H1 (cell line): Measurements from ENCODE around the gene NDUFA11. TPM values are rescaled to one million over a fixed set of nuclear protein-coding genes. Genes with fewer than 3 reads are reported as not detected.
"Not testable (repeated sequence)": the region's sequence is repeated elsewhere in the genome, so short reads cannot be mapped to it uniquely, and the experiment has no call there.

Experiments used
- CTCF ChIA-PET: fragments of 300-600 bp; sonication (Branson Sonifier 250); formaldehyde crosslinking; loops from one replicate; lab custom pipeline; 2021; ENCODE audit not compliant: partially characterized antibody; lab: Charles Lee
- POLR2A ChIA-PET: fragments of 300-600 bp; sonication (Branson Sonifier 250); formaldehyde crosslinking; loops from one replicate; lab custom pipeline; 2021; ENCODE audit warnings: inconsistent platforms; ENCODE audit not compliant: partially characterized antibody; lab: Charles Lee
- DNase-seq, 2 experiments: peaks; one replicate each; pipeline versions ENCODE4 v3.0.0 to v3.0.0-alpha.2; 2010 to 2022; ENCODE audit warnings: low spot score in 2 of 2, low read depth in 1 of 2, mixed read lengths in 1 of 2
- FAIRE-seq: peaks from 2 replicates; lab custom pipeline; 2011; peaks lifted over from hg19 to GRCh38; lab: Jason Lieb, UNC
- H2AFZ ChIP-seq: 2 replicates; pipeline ENCODE4 v1.8.1; 2012; ENCODE audit warnings: low read length, inconsistent platforms
- H2AK5ac ChIP-seq: 2 replicates; pipeline ENCODE4 v1.6.1; 2013; ENCODE audit warnings: low read depth, low read length
- H2BK120ac ChIP-seq: replicated peaks from 2 replicates; pipeline ENCODE3; 2013; ENCODE audit warnings: low read depth, low read length, inconsistent platforms
- H2BK12ac ChIP-seq: 2 replicates; pipeline ENCODE4 v1.6.1; 2013; ENCODE audit warnings: low read depth, low read length
- H2BK15ac ChIP-seq: 2 replicates; pipeline ENCODE4 v1.6.1; 2013; ENCODE audit warnings: low read length
- H2BK20ac ChIP-seq: 2 replicates; pipeline ENCODE4 v1.6.1; 2013; ENCODE audit warnings: low read length
- H2BK5ac ChIP-seq: 2 replicates; pipeline ENCODE4 v1.6.1; 2013; ENCODE audit warnings: low read depth, low read length
- H3K14ac ChIP-seq: 2 replicates; pipeline ENCODE4 v1.6.1; 2013; ENCODE audit warnings: inconsistent platforms; ENCODE audit not compliant: insufficient read length
- H3K18ac ChIP-seq: 2 replicates; pipeline ENCODE4 v1.6.1; 2013; ENCODE audit warnings: low read length; ENCODE audit errors: extremely low read depth
- H3K23ac ChIP-seq: 2 replicates; pipeline ENCODE4 v1.6.1; 2013; ENCODE audit warnings: inconsistent platforms; ENCODE audit not compliant: insufficient read length
- H3K23me2 ChIP-seq: 2 replicates; pipeline ENCODE4 v1.6.1; 2013; ENCODE audit warnings: low read depth, low read length
- H3K27ac ChIP-seq: 2 replicates; pipeline ENCODE4 v1.6.1; 2011; ENCODE audit warnings: low read depth, low read length, inconsistent platforms
- H3K27me3 ChIP-seq, 4 experiments: replicated peaks in 1 of 4; 1 replicate in 1 of 4; 2 replicates in 3 of 4; pipeline versions ENCODE4 v1.6.1 to v1.8.1; 2011 to 2013; ENCODE audit warnings: low read length in 3 of 4, mild to moderate bottlenecking in 3 of 4, inconsistent platforms in 2 of 4, mixed read lengths in 2 of 4, moderate library complexity in 1 of 4; ENCODE audit not compliant: control insufficient read depth in 3 of 4, insufficient read depth in 3 of 4; ENCODE audit errors: extremely low read depth in 1 of 4
- H3K36me3 ChIP-seq, 4 experiments: 2 replicates each; pipeline versions ENCODE4 v1.6.1 to v1.8.1; 2011 to 2013; ENCODE audit warnings: mild to moderate bottlenecking in 4 of 4, low read length in 3 of 4, moderate library complexity in 2 of 4, control low read depth in 1 of 4, inconsistent platforms in 1 of 4; ENCODE audit not compliant: insufficient read depth in 4 of 4, control insufficient read depth in 2 of 4
- H3K4ac ChIP-seq: replicated peaks from 2 replicates; pipeline ENCODE3; 2013; ENCODE audit warnings: low read length, low read depth, mixed read lengths, inconsistent platforms; ENCODE audit not compliant: insufficient read length
- H3K4me1 ChIP-seq, 4 experiments: replicated peaks in 1 of 4; 1 replicate in 1 of 4; 2 replicates in 3 of 4; pipeline versions ENCODE4 v1.6.1 to v1.8.1; 2011 to 2013; ENCODE audit warnings: low read length in 3 of 4, inconsistent platforms in 2 of 4, mixed read lengths in 1 of 4; ENCODE audit not compliant: insufficient read depth in 4 of 4, control insufficient read depth in 3 of 4
- H3K4me2 ChIP-seq, 2 experiments: 2 replicates each; pipeline versions ENCODE4 v1.6.1 to v1.8.1; 2011 to 2013; ENCODE audit warnings: low read depth in 2 of 2, low read length in 2 of 2, control low read depth in 1 of 2, inconsistent platforms in 1 of 2, mild to moderate bottlenecking in 1 of 2; ENCODE audit not compliant: insufficient read depth in 1 of 2
- H3K4me3 ChIP-seq, 4 experiments: fragments of 200-600, 300-600 bp in 1 of 4; sonication (generic), shearing (Covaris generic), sonication (Bioruptor Twin) in 1 of 4; 2 replicates each; pipeline versions ENCODE4 v1.5.1 to v1.8.1; 2011 to 2016; ENCODE audit warnings: low read length in 4 of 4, low read depth in 3 of 4, control low read depth in 2 of 4, inconsistent platforms in 2 of 4, mild to moderate bottlenecking in 2 of 4, mixed read lengths in 1 of 4, moderate library complexity in 1 of 4; ENCODE audit not compliant: insufficient read depth in 2 of 4; ENCODE audit errors: extremely low read depth in 1 of 4
- H3K56ac ChIP-seq: replicated peaks from 2 replicates; pipeline ENCODE3; 2013; ENCODE audit warnings: low read depth, mild to moderate bottlenecking, mixed read lengths, low read length, inconsistent platforms; ENCODE audit not compliant: insufficient read length
- H3K79me1 ChIP-seq: 2 replicates; pipeline ENCODE4 v1.6.1; 2013; ENCODE audit warnings: low read depth, low read length, control low read depth
- H3K79me2 ChIP-seq, 2 experiments: 2 replicates each; pipeline versions ENCODE4 v1.6.1 to v1.8.1; 2012 to 2013; ENCODE audit warnings: low read length in 2 of 2, mild to moderate bottlenecking in 2 of 2, inconsistent platforms in 1 of 2; ENCODE audit not compliant: insufficient read depth in 2 of 2, control insufficient read depth in 1 of 2
- H3K9ac ChIP-seq, 4 experiments: replicated peaks in 1 of 4; 1 replicate in 1 of 4; 2 replicates in 3 of 4; pipeline versions ENCODE4 v1.6.1 to v1.8.1; 2011 to 2013; ENCODE audit warnings: low read depth in 3 of 4, low read length in 3 of 4, control low read depth in 2 of 4, mild to moderate bottlenecking in 2 of 4, moderate library complexity in 2 of 4, inconsistent platforms in 1 of 4; ENCODE audit errors: extremely low read depth in 1 of 4
- H3K9me3 ChIP-seq, 2 experiments: 2 replicates each; pipeline versions ENCODE4 v1.6.1 to v1.8.1; 2012 to 2013; ENCODE audit warnings: mild to moderate bottlenecking in 2 of 2, moderate library complexity in 2 of 2, control low read depth in 1 of 2, inconsistent platforms in 1 of 2, low read depth in 1 of 2, low read length in 1 of 2, mixed read lengths in 1 of 2; ENCODE audit not compliant: insufficient read depth in 2 of 2
- H4K20me1 ChIP-seq, 2 experiments: replicated peaks in 1 of 2; 2 replicates each; pipeline versions ENCODE3 to v1.8.1; 2011 to 2013; ENCODE audit warnings: inconsistent platforms in 2 of 2, low read length in 2 of 2, mild to moderate bottlenecking in 1 of 2; ENCODE audit not compliant: insufficient read depth in 2 of 2, control insufficient read depth in 1 of 2
- H4K5ac ChIP-seq: 2 replicates; pipeline ENCODE4 v1.6.1; 2013; ENCODE audit warnings: low read length, low read depth, mixed read lengths, inconsistent platforms; ENCODE audit not compliant: insufficient read length
- H4K8ac ChIP-seq: 2 replicates; pipeline ENCODE4 v1.8.0; 2013; ENCODE audit warnings: mild to moderate bottlenecking, moderate library complexity, low read length, inconsistent platforms; ENCODE audit not compliant: insufficient read depth; ENCODE audit errors: extremely low read depth
- H4K91ac ChIP-seq: replicated peaks from 2 replicates; pipeline ENCODE3; 2013; ENCODE audit warnings: low read length, mixed read lengths, inconsistent platforms; ENCODE audit not compliant: insufficient read length
- WGBS, 2 experiments: shearing (Covaris generic) in 1 of 2; methylation state at CpG; one replicate each; pipeline versions ENCODE4 v1.1.6 to v1.1.7; 2013 to 2015; ENCODE audit warnings: low lambda C conversion rate in 2 of 2, mixed read lengths in 2 of 2, inconsistent platforms in 1 of 2, low coverage in 1 of 2, missing lambda C conversion rate in 1 of 2; ENCODE audit not compliant: insufficient replicate concordance in 2 of 2, insufficient coverage in 1 of 2, insufficient read length in 1 of 2; ENCODE audit errors: extremely low coverage in 1 of 2, missing lambda C conversion rate in 1 of 2; 5-methylcytosine and 5-hydroxymethylcytosine counted together
- polyA plus RNA-seq, 7 experiments: library from polyadenylated mRNA; depleted of rRNA in 3 of 7; stranded (reverse) in 5 of 7; unstranded in 2 of 7; fragments of >200 nt in 5 of 7; fragments of 200-250 nt in 2 of 7; gene quantifications; 1 replicate in 5 of 7; 2 replicates in 1 of 7; 4 replicates in 1 of 7; pipeline versions ENCODE4 v1.2.1 to v1.2.3, GENCODE V29; 2011 to 2013; ENCODE audit warnings: missing spikeins in 2 of 7, mixed read lengths in 2 of 7
- total RNA-seq: library from RNA; stranded (reverse); fragmentation: NEBNext Ultra II Directional; extraction: Animal tissue kit (Norgen Biotek cat#: 25700); gene quantifications from 2 replicates; pipeline ENCODE4 v1.2.1, GENCODE V29; 2021

NDUFA11 gene
- total and polyA plus RNA-seq, 2 of the 8 experiments (the other 6 are each of a cell fraction or from before 2014, with no cell fraction given) = 205 to 1,037 TPM

GRCh38 chr19:5855151-5855550 is 48.4 kb downstream of the NDUFA11 start:
- H4K91ac ChIP-seq, H2BK20ac ChIP-seq, H3K27ac ChIP-seq, H3K4ac ChIP-seq, H2AK5ac ChIP-seq, FAIRE-seq, H3K79me2 ChIP-seq, H2AFZ ChIP-seq, H3K9me3 ChIP-seq, H3K79me1 ChIP-seq, H3K23ac ChIP-seq, H3K4me1 ChIP-seq, H3K18ac ChIP-seq, H3K4me3 ChIP-seq, H3K56ac ChIP-seq, H3K9ac ChIP-seq, H4K8ac ChIP-seq, H2BK5ac ChIP-seq, H3K27me3 ChIP-seq, H3K23me2 ChIP-seq, H4K5ac ChIP-seq, H2BK15ac ChIP-seq, H4K20me1 ChIP-seq, H3K36me3 ChIP-seq, H2BK12ac ChIP-seq, H2BK120ac ChIP-seq, DNase-seq, H3K4me2 ChIP-seq, H3K14ac ChIP-seq: not testable (repeated sequence)
- 74% methylated on average over 9 of the region's 9 CpGs; no CpG with 5 or more reads in 1 of the 2 experiments for WGBS, 2 experiments
- POLR2A ChIA-PET = interaction anchor here (1.7 kb wide), 1 partner anchor 10 kb away, joined by 3 read pairs; no protein-coding TSS in a partner anchor
- CTCF ChIA-PET = interaction anchor here (2.1 kb wide), 1 partner anchor 10 kb away, joined by 4 read pairs; no protein-coding TSS in a partner anchor

- H3K9ac ChIP-seq, H3K79me2 ChIP-seq, H4K5ac ChIP-seq, FAIRE-seq, H2BK120ac ChIP-seq, H3K14ac ChIP-seq, H2BK15ac ChIP-seq, H3K56ac ChIP-seq, H3K4me2 ChIP-seq, H2BK5ac ChIP-seq, H3K27me3 ChIP-seq, DNase-seq, H4K20me1 ChIP-seq, H3K23ac ChIP-seq, H2AK5ac ChIP-seq, H3K18ac ChIP-seq, H3K79me1 ChIP-seq, H3K4me3 ChIP-seq, H2BK20ac ChIP-seq, POLR2A ChIA-PET, H3K9me3 ChIP-seq, CTCF ChIA-PET, H2BK12ac ChIP-seq, H3K27ac ChIP-seq, H3K36me3 ChIP-seq, H4K8ac ChIP-seq, H3K4ac ChIP-seq, H2AFZ ChIP-seq, H4K91ac ChIP-seq, H3K23me2 ChIP-seq, H3K4me1 ChIP-seq: not testable (repeated sequence)
- WGBS, 2 experiments = 94% methylated on average over 10 of the region's 10 CpGs; no CpG with 5 or more reads in 1 of the 2 experiments
Measured at GRCh38 chr19:5854121-5854520, 49.5 kb downstream of the NDUFA11 start.
